CD4-positive, alpha-beta T cell treated with Interferon gamma for 1 hour (primary cell): ENCODE data around the gene ETDA.
"Not testable (repeated sequence)": the region's sequence is repeated elsewhere in the genome, so short reads cannot be mapped to it uniquely, and the experiment has no call there.

ENCODE experiments used
- DNase-seq: peaks from one replicate; pipeline ENCODE4 v3.0.0-alpha.2; 2020

The ETDA gene

DNA sequence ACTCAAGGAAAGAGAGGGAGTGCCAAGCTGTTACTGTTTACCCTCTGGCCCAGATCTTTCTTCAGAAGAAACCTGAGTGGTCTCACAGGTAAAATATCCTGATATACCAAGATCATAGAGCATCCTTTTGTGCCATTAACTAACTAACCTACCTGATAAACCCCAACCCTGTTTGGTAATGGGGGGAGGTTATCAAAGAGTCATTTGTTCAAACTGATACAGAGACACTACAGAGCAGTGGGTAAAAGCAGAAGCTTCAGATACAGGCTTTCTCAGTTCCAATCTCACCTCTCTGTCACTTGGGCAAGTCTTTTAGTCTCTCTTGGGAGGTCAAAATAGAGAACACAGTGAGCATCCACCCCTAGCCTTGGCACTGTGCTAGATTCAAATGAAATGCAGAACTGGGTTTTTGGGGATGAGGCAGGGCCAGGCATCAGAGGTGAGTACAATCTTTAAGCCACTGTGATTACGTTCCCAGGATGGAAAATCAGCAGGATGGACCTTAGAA lies at the start of gene ETDA:
Gene ETDA (plus strand): TSS at position 51 of the 508 bp plus-strand sequence. CDS start 1,216 bp downstream, outside the sequence.
- DNase-seq: not testable (repeated sequence)

DNA sequence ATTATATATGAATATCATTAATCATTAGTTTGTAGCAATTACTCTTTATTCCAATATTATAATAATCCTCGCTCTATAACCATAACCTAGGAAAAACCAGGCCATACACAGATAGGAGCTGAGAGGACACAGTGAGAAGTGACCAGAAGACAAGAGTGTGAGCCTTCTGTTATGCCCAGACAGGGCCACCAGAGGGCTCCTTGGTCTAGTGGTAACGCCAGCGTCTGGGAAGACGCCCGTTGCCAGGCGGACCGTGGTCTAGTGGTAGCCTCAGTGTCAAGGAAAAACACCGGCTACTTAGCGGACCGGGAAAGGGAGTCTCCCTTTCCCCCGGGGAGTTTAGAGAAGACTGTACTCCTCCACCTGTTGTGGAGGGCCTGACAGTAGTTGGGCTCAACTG lies 45.4 kb upstream of the ETDA start:
- not testable (repeated sequence) for DNase-seq

DNA sequence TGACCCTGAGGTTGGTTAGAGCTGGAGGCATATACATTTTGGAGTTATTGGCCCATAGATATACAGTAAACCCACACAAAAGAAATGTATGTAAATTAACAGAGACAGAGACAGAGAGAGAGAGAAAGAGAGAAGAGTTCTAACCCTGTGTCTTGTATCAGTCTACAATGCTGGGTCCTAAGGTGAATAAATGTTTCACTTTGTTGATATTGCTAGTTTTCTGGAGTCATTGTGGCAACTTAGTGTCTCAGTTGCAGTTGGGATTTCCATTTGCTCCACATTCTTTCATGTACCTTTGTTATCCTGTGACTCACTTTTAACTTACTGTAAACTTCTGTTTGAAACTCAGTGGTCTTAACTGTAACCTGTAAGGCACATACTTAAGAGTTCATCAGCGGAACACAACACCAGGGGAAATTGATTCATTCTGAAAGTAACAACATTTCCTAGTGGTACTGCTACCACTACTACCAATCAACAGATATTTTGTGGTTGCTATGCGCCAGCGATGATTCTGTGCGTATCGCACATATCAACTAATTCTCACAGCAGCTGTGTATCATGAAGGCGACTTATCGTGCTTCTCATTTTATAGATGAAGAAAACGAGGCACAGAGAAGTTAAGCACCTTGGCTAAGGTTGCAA lies 38.5 kb upstream of the ETDA start:
- DNase-seq: no peak

DNA sequence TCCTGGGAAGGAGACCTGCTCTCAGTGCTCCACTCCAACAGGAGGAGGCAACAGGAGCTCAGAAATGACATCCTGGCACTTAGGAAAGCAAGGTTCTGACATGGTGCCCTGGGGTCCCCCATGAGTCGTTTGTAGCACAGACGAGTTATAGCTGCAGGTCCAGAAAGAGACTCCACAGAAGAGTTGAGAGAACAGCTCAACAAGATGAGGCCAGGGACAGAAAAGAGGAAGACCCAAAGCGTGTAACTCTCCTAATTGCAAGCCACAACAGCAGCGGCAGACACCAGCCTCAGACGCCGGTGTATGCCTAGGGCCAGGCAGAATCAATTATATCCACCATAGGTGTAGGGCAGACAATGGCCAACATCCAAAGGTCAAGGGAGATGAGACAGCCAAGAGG lies 5.9 kb upstream of the ETDA start:
- DNase-seq: not testable (repeated sequence)

DNA sequence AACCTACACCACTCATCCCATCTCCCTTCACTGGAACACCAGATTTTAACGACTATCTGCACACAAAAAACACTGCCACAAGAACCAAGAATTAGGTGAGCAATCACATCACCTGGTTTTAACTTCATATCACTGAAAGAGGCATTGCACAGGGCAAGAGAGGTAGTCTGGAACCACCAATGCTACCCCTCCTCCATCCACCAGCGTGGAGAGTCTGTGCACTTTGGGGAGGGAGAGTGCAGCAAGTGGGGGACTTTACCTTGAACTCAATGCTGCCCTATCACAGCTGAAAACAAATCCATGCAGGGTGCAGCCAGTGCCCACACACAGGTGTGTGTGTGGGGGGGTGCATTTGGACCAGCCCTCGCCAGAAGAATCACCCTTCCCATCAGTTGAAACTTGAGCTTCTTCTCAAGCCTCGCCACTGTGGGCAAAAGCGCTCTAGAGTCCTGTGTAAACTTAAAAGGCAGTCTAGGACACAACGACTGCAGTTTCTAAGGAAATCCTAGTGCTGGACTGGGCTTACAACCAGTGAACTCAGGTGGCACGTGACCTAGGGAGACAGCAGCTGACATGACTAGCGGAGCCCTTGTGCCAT lies 4.3 kb downstream of the ETDA start:
- not testable (repeated sequence) for DNase-seq

DNA sequence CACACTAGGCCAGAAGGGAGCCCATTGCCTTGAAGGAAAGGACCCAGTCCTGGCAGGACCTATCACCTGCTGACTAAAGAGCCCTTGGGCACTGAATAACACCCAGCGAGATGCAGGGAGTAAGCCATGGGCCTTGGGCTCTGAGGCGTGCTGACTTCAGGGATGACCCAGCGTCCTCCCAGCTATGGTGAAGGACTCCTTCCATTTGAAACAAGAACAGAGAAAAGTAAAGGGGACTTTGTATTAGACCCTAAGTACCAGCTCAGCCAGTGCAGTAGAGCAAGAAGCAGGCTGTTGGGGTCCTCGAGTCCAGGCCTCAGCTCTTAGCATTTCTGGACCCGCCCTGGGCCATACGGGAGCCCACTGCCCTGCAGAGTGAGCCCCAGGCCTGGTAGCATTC lies 5.1 kb downstream of the ETDA start:
- DNase-seq: no peak

DNA sequence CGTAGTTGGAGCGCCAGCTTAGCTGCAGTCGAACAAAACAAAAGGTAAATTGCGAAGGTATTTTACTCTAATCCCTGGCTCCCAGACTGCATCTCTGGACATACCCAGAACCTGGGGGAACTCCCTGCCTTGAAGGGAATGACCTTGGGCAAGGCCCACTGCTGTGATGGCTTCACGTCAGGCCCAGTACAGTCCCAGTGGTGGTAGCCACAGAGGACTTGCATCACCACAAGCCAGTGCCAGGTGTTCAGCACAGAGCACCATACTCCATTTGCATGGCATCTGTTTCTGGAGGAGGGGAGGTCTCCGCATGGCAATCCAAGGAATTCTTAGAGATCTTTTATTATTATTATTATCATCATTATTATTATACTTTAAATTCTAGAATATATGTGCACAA lies 5.6 kb downstream of the ETDA start:
- DNase-seq: no peak

DNA sequence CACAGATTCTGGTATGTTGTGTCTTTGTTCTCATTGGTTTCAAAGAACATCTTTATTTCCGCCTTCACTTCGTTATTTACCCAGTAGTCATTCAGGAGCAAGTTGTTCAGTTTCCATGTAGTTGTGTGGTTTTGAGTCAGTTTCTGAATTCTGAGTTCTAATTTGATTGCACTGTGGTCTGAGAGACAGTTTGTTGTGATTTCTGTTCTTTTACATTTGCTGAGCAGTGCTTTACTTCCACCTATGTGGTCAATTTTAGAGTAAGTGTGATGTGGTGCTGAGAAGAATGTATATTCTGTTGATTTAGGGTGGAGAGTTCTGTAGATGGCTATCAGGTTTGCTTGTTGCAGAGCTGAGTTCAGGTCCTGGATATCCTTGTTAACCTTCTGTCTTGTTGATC lies 9.1 kb downstream of the ETDA start:
- not testable (repeated sequence) for DNase-seq

DNA sequence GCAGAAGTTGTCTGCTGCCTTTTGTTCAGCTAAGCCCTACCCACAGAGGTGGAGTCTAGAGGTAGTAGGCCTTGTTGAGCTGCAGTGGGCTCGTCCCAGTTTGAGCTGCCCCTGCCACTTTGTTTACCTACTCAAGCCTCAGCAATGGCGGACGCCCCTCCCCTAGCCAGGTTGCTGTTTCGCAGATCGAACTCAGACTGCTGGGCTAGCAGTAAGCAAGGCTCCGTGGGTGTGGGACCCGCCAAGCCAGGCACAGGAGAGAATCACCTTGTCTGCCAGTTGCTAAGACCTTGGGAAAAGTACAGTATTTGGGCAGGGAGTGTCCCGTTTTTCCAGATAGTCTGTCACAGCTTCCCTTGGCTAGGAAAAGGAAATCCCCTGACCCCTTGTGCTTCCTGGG lies 11.5 kb downstream of the ETDA start:
- not testable (repeated sequence) for DNase-seq

DNA sequence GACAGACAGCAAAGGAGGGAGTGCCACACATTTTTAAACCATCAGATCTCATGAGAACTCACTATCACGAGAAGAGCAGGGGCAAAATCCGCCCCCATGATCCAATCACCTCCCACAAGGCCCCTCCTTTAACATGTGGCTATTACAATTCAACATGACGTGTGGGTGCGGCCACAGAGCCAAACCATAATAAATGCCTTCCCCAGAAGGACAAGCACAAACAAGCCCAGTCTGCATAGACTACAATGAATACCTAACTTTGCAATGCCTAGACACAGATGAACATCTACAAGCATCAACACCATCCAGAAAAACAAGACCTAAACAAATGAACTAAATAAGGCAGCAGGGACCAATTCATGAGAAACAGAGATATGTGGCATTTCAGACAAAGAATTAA lies 12.3 kb downstream of the ETDA start:
- DNase-seq: no peak

DNA sequence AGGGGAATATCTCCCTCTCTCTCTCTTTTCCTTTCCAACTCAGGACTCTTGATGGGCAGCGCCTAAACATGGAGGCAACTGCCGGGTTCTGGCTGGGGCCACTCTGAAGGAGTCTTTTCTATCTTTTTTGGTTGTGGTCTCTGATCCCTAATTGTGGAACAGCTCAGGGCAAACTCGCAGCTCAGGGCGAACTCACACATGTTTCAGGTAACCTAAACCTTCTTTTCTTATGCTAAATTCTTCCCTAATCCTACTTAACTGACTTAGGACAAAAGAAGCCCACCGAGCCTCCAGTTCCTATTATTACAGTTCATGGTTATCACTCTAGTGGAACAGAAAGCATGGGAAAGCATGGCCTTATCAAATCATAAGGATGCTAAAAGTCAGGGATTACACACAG lies 21.3 kb downstream of the ETDA start:
- DNase-seq: no peak

DNA sequence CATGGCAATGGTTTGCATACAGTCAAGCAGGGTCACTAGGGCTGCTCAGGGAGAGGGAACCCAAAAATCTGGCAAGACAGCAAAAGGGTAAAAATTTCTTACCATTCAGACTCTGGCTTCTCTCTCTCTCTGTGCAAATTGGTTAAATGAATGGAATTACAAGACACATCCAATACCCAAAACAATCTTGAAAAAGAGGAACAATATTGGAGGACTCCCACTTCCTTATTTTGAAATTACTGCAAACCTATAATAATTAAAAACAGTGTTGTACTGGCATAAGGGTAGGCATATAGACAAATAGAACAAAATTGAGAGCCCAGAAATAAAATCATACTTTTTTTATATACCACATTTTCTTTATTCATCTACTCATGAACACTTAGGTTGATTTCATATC lies 24.1 kb downstream of the ETDA start:
- no peak for DNase-seq

DNA sequence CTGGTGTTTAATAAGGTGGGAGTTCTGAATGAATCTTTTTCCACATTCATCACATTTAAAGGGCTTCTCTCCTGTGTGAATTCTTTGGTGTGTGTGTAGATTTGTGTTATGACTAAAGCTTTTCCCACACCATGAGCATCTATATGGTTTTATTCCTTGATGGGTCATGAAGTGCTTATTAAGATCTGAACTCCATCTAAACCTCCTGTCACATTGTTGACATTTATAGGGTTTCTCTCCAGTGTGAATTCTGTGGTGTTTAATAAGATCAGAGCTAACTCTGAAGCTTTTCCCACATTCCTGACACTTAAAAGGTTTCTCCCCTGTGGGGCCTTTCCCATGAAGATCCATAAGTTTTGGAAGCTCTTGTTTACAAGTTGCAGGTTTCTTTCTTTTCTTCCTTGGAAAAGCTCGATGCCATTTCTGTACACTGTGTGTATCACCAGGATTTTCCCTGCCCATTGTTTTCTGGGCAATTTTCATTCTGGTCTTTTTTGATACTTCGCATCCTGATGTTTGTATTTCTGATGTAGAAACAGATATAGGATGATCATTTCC lies 35.5 kb downstream of the ETDA start:
- DNase-seq: no peak

DNA sequence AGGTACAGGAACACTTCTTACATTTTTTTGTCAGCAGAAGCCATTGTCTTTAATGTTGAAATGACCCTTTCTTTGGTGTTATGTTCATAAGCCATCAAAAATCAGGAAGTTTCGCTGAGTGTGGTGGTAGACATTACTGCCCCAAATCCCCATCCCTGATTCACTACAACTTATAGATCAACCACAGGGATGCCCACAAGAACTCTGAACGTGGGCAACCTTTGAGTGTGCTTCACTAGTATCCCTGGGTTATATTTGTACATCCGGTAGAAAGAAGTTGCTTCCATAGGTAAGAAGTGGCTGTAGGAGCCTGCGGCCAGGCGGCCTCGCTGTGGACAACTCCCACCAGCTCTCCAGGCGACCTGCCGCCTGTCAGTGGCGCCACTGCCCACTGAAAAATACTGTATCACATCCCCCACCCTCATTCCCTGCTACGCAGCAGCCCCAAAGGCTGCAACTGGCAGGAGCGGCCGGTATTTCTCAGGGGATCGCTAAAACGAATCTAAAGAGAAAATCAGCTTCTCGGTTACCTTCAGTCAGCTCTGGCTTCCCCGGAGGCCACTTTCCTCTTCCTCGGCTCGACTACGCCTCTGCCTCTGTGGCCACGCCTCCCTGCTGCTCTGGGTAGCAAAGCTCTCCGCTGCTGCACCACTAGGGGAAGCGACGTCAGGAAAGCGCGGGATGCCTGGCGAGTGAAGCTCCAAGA lies 43.5 kb downstream of the ETDA start:
- peak; percentile 56 for DNase-seq

DNA sequence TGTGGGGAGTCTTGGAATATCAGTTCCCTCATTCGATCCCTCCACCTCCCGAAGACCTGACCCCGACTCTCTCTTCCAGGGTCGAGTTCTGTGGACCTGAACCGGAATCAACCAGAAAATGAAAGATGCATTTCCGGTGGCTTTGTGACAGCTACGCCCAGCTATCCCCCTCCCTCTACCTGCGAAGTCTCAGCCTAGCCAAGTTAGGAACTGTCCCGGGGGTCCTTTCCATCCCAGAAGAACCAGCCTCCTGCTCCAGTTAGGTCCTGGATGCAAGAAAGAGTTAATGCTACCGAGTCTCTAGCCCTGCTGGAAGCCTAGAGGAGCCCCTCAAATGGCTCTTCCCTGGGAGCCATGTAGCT lies 44.1 kb downstream of the ETDA start:
- DNase-seq: no peak

DNA sequence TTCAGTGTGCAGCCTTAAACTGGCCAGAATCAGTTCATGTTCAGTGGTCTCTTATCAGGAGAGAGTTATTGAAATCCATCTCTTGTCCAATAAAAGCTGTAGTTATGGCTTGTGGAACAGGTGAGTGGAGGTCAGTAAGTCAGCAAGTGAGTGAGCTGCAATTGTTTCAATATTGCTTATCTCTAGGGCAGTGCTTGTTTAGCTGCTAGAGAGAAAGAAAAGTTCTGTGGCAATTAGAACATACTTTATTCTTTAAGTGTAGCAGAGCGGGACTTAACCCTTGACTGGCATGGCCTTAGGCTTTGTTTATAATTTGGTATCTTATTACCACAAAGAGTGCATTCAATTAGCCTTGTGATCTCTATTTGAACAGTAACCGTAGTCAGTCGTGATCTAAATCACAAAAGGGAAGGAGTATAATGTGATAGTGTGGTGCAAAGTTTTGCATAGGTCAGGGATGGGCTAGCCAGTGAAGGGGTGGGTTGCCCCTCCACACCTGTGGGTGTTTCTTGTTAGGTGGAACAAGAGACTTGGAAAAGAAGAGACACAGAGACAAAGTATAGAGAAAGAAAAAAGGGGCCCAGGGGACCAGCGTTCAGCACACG lies 50.5 kb downstream of the ETDA start:
- no peak for DNase-seq
